ENCODE results near the gene GRM7. TPM values are rescaled to one million over a fixed set of nuclear protein-coding genes. Genes with fewer than 3 reads are reported as not detected.

The GRM7 gene
- total and polyA plus RNA-seq, 12 donors, result 0.27 to 7.8 (median 3.2) TPM; not detected in 3

DNA sequence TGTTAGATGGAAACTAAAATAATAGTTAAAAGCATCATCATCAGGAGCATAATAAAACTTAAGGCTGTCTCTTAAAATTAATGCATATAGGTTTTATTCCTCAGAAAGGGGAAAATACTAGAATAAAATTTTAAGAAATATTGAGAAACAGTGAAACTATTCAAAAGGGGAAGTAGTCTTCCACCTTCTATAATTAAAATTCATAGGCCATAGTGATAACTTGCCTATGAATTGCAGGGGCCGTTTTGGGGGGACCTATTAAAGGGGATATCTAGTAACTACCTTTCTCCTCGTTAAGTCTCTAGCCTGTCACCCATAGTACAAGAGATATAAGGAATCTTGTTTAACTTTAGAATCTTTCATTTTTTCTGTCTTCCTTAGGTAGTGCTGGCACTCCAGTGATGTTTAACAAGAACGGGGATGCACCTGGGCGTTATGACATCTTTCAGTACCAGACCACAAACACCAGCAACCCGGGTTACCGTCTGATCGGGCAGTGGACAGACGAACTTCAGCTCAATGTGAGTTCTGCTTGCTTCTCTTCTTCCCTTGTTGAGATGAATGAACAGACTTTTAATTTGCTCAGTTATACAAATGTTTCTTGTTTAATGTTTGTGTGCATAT is 600.4 kb downstream of the GRM7 start:
- no peak for TF ChIP-seq CTCF (IDR thresholded peaks at IDR 0.05)
- no peak for TF ChIP-seq POLR2A (IDR thresholded peaks at IDR 0.05)
- intact Hi-C loops (cut with DNase I), result no loop called here
- no peaks in the 10 kb centered on the region for H3K4me1 ChIP-seq (replicated peaks in 1 of 2)
- no peak overlapping the region for H3K27ac ChIP-seq
- no peak overlapping the region for H3K4me3 ChIP-seq
- H3K9me3 ChIP-seq (replicated peaks in 1 of 3), result no peaks in the 10 kb centered on the region
- 61 to 77% (median 70%) methylated on average over 8 of the region's 8 CpGs for WGBS, 4 donors
- no peaks in the 10 kb centered on the region for H3K27me3 ChIP-seq
- no peak for DNase-seq
- H3K36me3 ChIP-seq (replicated peaks in 1 of 2), result no peaks in the 10 kb centered on the region

DNA sequence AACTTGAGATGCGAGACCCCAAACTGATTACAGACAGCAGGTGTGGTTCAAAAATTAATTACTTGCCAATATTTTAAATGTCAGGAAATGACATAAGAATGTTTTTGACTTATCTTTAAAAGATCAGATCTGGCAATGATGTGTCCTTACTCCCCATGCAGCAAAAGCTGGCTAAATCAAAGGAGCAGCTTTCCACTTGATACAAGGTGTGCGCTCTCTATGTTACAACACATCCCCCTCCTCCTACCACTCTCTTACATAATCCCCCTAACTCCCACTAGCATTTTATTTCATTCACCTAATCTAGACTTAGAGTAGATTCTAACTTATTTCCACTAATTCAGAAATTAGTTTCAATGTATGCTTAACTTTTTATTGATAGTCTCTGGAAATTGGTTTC is 609.0 kb downstream of the GRM7 start:
- intact Hi-C loops (cut with DNase I), result no loop called here
- no peak for DNase-seq
- TF ChIP-seq CTCF (IDR thresholded peaks at IDR 0.05) (no peak), POLR2A (IDR thresholded peaks at IDR 0.05) (no peak)
- no peaks in the 10 kb centered on the region for H3K36me3 ChIP-seq (replicated peaks in 1 of 2)
- no peaks in the 10 kb centered on the region for H3K9me3 ChIP-seq (replicated peaks in 1 of 3)
- no peaks in the 10 kb centered on the region for H3K27me3 ChIP-seq
- H3K4me1 ChIP-seq (replicated peaks in 1 of 2), result no peaks in the 10 kb centered on the region
- 72 to 80% (median 75%) methylated on average over 2 of the region's 2 CpGs for WGBS, 4 donors
- H3K27ac ChIP-seq, result no peak overlapping the region
- H3K4me3 ChIP-seq, result no peak overlapping the region

GRCh38 chr3:7484636-7485035 is 623.7 kb downstream of the GRM7 start:
- intact Hi-C loops (cut with DNase I), result no loop called here
- 56 to 82% (median 69%) methylated on average over 1 of the region's 1 CpG for WGBS, 4 donors

DNA sequence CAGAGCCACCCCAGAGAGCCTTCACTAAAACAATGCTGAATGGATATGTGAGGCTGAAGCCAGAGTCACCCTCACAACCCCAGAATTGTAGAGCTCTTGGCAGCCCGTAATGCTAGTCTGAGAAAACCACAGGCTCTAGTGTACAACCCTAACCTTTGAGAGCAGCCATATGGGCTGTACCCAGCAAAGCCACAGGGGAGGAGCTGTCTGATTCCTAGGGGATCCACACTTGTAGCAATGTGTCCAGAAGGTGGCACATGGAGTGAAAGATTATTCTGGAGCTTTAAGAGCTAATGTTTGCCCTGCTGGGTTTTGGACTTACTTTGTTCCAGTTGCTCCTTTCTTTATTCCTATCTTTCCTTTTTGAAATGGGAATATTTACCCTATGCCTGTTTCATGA is 626.8 kb downstream of the GRM7 start:
- TF ChIP-seq CTCF (IDR thresholded peaks at IDR 0.05) (no peak), POLR2A (IDR thresholded peaks at IDR 0.05) (no peak)
- Histone ChIP-seq H3K36me3 (replicated peaks in 1 of 2) (no peaks in the 10 kb centered on the region), H3K27ac (no peak overlapping the region), H3K4me1 (replicated peaks in 1 of 2) (no peaks in the 10 kb centered on the region), H3K27me3 (no peaks in the 10 kb centered on the region), H3K9me3 (replicated peaks in 1 of 3) (no peaks in the 10 kb centered on the region), H3K4me3 (no peak overlapping the region)
- WGBS, 4 donors, result 0 to 50% (median 0%) methylated on average over 1 of the region's 1 CpG; no CpG with 5 or more reads in 1 of the 4 donors
- no peak for DNase-seq
- intact Hi-C loops (cut with DNase I), result no loop called here

More at GRCh38 chr3:7484636-7485035, 623.7 kb downstream of the GRM7 start:
- H3K4me3 ChIP-seq, result no peak overlapping the region
- H3K27ac ChIP-seq, result no peak overlapping the region
- DNase-seq, result no peak
- H3K36me3 ChIP-seq (replicated peaks in 1 of 2), result no peaks in the 10 kb centered on the region
- H3K9me3 ChIP-seq (replicated peaks in 1 of 3), result no peaks in the 10 kb centered on the region
- no peaks in the 10 kb centered on the region for H3K27me3 ChIP-seq
- no peaks in the 10 kb centered on the region for H3K4me1 ChIP-seq (replicated peaks in 1 of 2)
- TF ChIP-seq POLR2A (IDR thresholded peaks at IDR 0.05) (no peak), CTCF (IDR thresholded peaks at IDR 0.05) (no peak)

All from adrenal gland (tissue), 12 donors.